HepG2 (cell line): ENCODE data around the gene HEMK1. TPM values are rescaled to one million over a fixed set of nuclear protein-coding genes. Genes with fewer than 3 reads are reported as not detected.

ENCODE experiments used
- CEBPZ ChIP-seq: IDR thresholded peaks from 2 replicates; pipeline ENCODE4 v1.6.1; 2012; ENCODE audit warnings: low read length, improper control_type of control experiment
- DRAP1 ChIP-seq: IDR thresholded peaks from 2 replicates; pipeline ENCODE4 v1.6.1; 2016; ENCODE audit warnings: missing genetic modification reagents, missing compliant biosample characterization
- KLF16 ChIP-seq, 2 experiments: sonication (generic) in 1 of 2; formaldehyde crosslinking in 1 of 2; IDR thresholded peaks; 2 replicates each; pipeline versions ENCODE4 v1.6.1 to v1.8.0; 2016 to 2023; ENCODE audit warnings: missing genetic modification reagents in 2 of 2, missing compliant biosample characterization in 1 of 2
- MTERF4 ChIP-seq: sonication (generic); formaldehyde crosslinking; IDR thresholded peaks from 2 replicates; pipeline ENCODE4 v1.8.0; 2023; ENCODE audit warnings: mild to moderate bottlenecking, missing genetic modification reagents
- PAXIP1 ChIP-seq: sonication (generic); formaldehyde crosslinking; conservative IDR thresholded peaks from 2 replicates; pipeline ENCODE4 v1.4.0; 2020; ENCODE audit warnings: mild to moderate bottlenecking, missing genetic modification reagents, moderate library complexity
- RFXAP ChIP-seq: sonication (generic); formaldehyde crosslinking; IDR thresholded peaks from 2 replicates; pipeline ENCODE4 v1.4.0; 2020; ENCODE audit warnings: missing genetic modification reagents, borderline replicate concordance
- ZMYM3 ChIP-seq: sonication (generic); formaldehyde crosslinking; IDR thresholded peaks from 2 replicates; pipeline ENCODE4 v1.5.1; 2020; ENCODE audit warnings: mild to moderate bottlenecking, missing genetic modification reagents
- ZNF224 ChIP-seq: sonication (generic); formaldehyde crosslinking; IDR thresholded peaks from 2 replicates; pipeline ENCODE4 v1.5.0; 2020; ENCODE audit warnings: mild to moderate bottlenecking, missing genetic modification reagents
- ZNF644 ChIP-seq: IDR thresholded peaks from 2 replicates; pipeline ENCODE4 v1.6.1; 2016; ENCODE audit warnings: low read depth
- ZNF652 ChIP-seq: IDR thresholded peaks from 2 replicates; pipeline ENCODE4 v1.6.1; 2016; ENCODE audit warnings: low read depth, borderline replicate concordance
- ZNF720 ChIP-seq: sonication (generic); formaldehyde crosslinking; IDR thresholded peaks from 2 replicates; pipeline ENCODE4 v1.4.0; 2020; ENCODE audit warnings: missing genetic modification reagents
- ZXDC ChIP-seq: sonication (generic); formaldehyde crosslinking; IDR thresholded peaks from 2 replicates; pipeline ENCODE4 v1.5.0; 2020; ENCODE audit warnings: mild to moderate bottlenecking, missing genetic modification reagents
- polyA plus RNA-seq, 8 experiments: library from polyadenylated mRNA; depleted of rRNA in 3 of 8; stranded (reverse) in 7 of 8; unstranded in 1 of 8; fragments of >200 nt; fragmentation: Illumina TruSeq in 4 of 8; extraction: Trizol in 4 of 8; gene quantifications; 2 replicates each; pipeline versions ENCODE4 v1.2.1 to v1.2.3, GENCODE V29; 2011 to 2016; ENCODE audit warnings: low read depth in 4 of 8, missing spikeins in 1 of 8, mixed read lengths in 1 of 8; ENCODE audit not compliant: insufficient read depth in 1 of 8
- total RNA-seq, 5 experiments: library from RNA; depleted of rRNA; stranded (reverse); fragments of >200 nt; fragmentation: Illumina TruSeq; extraction: Trizol; gene quantifications; 2 replicates each; pipeline ENCODE4 v1.2.3, GENCODE V29; 2016; ENCODE audit warnings: low read depth in 1 of 5

Gene HEMK1
- total and polyA plus RNA-seq, 2 of the 13 experiments (the other 11 are each of a cell fraction or from before 2014, with no cell fraction given), result 9.8 to 12.6 TPM

GRCh38 chr3:50611464-50612233 lies 42.3 kb downstream of the HEMK1 start, which contains the start of gene CISH (continued):
- peak; percentile 82 for TF ChIP-seq PAXIP1 (CRISPR knock-in tag)
- 0 out of 2 replicates have a peak, but pooled peaks have one; percentile 18 for TF ChIP-seq DRAP1 (CRISPR knock-in tag)
- no peak for TF ChIP-seq ZNF644 (CRISPR knock-in tag)
- peak; percentile 92 for TF ChIP-seq RFXAP (CRISPR knock-in tag)
- peak; percentile 85 to 86; a peak in 3 of 4 replicates for TF ChIP-seq KLF16 (CRISPR knock-in tag; IDR thresholded peaks at IDR 0.05)
- no peak for TF ChIP-seq ZXDC (CRISPR knock-in tag)
- TF ChIP-seq ZNF720, result no peak
- TF ChIP-seq ZNF224 (CRISPR knock-in tag), result no peak
- no peak for TF ChIP-seq ZNF652 (CRISPR knock-in tag)
- TF ChIP-seq ZMYM3 (CRISPR knock-in tag), result peak; percentile 44; the same call in 1 of the 2 replicates
- TF ChIP-seq CEBPZ, result no peak
- no peak for TF ChIP-seq MTERF4 (CRISPR knock-in tag)
